ENCODE results near the gene MED20.

MED20 gene

DNA sequence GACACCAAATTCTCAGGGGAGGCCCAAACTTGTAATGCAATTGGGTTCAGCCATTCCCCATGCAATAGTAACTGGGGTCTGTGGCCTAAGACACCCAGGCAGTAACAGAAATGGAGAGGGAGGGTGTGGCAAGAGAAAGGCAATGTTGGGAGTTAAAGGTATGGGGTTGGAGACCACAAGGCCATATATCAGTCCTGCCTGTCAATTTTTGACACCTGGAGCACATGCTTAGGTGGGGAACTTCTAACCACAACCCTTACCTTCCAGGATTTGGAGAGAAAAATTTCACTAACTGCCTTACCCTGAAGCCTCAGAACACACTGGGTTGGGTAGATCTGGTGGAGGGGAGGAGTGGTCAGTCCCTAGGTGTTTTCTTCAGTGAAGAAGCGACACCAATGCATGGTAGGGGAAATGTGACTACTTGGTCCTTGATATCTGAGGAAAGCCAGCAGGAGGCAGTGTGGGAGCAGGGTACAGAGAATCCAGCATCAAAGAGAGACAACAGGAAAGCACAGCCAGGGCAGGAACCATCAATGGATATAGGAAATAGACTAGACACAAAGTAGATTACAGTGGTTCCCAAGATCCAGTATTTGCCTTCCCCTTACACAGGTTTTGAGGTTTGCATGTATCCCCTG, 18.9 kb downstream of the MED20 start:
- peak; percentile 74 for DNase-seq

DNA sequence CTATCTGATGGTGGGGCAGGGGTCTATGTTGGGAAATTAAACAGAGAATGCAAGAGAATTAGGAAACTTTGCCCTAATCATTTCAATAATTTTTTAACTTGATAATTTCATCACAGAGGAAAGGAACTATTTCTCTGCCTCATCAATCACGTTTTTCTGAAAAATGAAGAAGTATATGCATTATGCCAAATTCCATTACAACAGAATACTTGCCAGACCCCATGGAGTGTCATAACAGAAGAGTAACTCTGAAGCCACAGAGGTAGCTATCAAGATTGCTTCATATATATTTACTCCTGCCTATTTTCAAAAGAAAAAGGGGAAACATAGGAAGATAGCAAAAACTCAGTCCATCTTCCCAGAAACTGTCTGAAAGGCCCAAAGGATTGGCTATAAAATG, 20.1 kb downstream of the MED20 start:
- no peak for DNase-seq

DNA sequence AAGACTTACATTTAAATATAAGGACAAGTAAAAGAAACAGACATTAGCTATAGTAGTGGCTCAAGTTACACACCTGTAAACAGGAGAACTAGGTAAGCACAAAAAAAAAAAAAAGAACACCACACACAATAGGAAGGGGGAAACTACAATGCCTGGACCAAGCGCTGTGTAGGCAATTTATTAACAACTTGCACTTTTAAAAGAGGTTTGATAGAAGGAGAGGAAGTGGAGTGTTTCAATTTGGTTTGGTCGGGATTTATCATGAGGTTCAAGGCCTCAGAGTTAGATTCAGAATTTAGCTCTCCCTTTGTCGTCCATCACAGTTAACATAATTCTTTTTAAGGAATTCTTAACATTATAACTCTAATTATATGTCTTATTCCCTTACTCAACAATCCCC, 24.7 kb downstream of the MED20 start:
- no peak for DNase-seq

DNA sequence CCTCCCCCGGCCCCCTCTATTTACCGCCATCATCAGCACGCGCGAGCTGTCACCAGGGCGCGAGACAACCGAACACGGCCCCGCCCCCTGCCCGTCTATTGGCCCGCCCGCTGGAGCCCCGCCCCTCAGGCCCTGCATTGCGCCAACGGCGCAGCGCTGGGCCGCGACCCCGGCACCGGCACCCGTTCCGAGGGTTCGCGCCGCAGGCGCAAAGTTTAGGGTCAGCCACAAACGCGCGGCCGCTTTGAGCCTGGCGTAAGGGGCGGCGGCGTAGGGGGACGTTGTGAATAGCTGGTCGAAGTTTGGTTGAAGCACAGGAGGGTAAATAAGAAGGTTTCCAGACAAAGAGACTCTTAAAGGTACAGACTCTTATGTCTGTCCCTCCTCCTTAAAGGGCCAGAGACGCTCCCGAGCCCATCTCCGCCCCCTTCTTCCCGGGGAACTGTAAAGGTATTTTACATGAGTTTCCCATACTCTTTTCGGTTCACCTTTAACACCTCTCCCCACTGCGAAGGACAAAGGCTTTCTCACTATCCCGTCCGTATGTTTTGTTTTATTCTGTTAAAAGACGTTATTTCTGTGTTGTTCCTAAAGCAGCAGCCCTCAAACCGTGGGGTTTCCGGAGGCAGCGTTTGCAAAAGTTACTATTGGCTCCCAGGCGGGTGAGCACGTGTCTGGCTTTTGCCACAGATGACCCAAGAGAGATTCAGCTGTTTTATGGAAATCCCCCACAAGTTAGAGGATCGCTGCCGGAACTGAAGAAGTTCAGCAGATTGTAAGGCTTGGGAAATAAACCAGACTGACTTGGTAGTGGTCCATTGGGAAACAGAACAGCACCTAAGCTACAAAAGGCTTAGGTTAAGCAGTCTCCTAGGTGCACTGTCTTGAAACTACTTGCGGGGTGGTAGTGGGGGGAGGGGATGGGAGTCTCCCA, 25.4 kb downstream of the MED20 start, which contains the start of gene USP49:
Gene USP49 (minus strand): TSS at position 76 of the 934 bp plus-strand sequence. CDS start 88,392 bp downstream, outside the sequence.
- peak; percentile 84 for DNase-seq

DNA sequence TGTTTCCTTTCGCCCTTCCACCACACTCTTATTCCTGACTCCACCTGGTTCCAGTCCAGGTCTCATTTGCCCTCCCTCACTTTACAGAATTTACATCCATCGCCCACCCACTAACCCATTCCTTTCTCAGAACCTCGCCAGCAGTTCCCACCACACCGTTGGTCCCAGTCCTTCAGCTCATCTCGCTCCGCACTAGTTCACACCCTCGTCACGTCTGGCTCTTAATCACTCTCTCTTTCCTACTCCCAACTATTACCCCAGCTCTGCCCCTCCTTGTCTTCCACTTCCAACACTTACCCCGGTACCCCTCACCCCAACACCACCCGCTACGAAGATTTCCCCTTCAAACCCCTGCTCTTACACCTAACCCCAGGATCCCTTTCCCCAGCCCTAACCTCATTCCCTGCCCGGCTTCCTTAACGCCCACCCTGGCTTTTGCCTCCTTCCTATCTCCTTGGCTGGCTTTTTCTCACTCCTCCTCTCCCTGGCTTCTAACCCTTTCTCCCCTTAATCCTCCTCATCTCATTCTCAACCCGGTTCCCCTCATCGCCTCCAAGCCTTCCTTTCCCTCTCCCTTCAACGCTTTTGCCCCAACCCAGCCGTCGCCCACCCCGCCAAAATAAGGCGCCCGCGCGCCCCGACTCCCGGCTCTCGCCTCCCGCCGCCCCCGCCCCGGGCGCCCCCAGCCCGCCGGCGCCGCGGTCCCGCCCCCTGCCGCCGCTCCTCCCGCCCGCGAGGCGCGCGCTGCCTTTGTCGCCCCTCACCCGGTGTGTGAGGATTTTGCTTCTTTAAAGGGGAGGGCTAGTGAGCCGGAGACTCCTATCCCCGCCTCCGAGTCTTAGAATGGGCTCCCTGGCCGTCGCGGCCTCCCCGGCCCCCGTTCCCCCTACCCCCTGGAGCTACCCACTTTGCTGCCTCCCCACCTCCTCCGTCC, 26.3 kb downstream of the MED20 start:
- DNase-seq = peak; percentile 9

DNA sequence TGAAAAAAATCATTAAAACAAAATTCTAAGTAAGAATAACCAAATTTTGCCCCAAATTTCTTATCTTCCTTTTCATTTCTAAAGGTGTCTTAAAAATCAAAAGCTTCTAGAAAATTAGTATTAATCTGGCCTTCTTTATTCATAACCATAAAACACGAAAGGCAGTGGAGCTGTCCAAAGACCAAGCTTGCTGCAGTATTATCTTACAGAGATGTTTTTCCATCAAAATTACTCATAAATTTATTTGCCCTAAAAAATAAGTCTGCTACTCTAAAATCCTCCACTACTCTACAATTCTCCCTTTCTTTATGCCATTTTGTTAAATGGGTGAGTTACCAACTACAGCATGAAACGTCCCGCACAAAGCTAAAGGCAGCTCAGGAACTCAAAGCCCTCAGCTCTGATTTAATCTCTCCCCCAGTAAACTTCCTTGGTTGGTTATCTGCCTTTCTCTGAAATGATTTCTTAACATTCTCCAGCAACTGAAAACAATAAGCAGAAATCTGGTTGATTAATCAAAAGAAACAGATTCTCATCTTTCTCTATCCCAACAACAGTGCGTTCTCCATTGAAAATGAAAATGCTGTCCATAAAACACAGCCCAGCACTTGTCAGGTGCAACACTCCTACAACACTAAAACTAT, 27.9 kb downstream of the MED20 start:
- DNase-seq = no peak

DNA sequence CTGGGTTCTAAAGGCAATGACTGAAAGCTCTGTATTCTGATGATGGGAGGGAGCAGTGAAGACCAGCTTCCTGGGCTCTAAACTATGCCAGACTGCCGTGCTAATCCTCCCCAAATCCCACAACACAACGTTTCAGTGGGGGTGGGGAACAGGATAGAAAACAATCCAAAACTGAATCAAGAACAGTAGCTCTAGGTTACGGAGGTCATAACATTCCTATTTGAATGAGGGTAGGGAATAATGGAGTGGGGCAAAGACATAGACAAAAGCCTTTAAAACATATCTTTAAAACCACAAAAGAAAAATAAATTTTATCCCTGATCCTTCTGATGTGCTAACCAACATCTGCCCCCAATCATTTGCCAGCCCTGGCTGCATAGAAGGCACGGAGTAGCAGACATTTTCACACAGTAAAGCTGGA, 33.6 kb downstream of the MED20 start:
- DNase-seq = no peak

DNA sequence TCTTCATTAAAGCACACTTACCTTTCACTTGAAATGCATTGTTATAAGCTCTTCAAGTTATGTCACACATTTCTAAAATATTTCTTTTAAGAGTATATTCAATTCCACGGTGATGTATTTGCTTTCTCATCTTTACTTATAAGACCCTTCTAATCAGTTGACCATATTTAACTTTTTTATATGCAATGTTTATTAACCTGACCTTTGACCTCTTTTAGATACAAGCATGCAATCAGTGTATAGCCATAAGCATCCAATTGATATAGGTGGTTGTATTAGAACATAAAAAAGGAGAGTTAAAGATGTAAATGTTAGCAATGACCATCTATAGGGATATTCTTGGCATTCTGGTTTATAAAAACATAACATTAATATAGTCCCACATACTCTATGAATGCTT, 35.0 kb downstream of the MED20 start:
- DNase-seq = no peak

DNA sequence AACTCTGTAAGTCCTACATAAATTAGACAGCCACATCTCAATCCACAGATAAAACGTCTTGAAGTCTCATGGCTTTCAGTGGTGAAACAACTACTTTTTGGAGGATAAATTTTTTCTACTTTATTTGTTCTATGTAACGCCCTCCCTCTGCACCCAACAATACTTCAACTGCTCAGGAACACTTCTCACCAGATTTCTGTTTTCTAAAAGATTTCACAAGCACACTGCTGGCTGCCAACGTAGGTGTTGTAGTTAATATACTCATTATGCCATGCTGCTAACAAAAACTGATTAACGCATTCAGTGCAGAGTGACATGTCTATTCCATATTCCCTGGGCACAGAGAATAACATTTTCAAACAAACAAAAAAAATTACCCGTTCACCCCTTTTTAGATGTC, 36.0 kb downstream of the MED20 start:
- DNase-seq = no peak

DNA sequence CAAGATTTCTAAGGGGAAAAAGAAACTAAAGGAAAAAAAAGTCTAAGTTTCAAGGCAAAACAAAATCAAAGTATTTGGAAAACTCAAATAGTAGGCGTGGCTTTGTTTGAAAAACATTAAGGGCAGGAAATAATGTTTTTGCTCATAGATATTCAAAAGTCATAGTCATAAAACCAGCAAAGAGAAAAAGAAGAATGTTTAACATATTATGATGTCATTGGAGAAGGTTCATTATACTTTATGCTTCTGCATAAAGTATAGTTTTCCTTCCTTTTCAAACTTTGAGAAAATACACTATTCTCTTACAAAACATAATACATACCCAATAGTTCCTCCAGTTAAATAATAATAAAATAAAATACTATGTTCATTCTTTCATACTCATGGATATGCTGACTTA, 39.4 kb downstream of the MED20 start:
- no peak for DNase-seq

DNA sequence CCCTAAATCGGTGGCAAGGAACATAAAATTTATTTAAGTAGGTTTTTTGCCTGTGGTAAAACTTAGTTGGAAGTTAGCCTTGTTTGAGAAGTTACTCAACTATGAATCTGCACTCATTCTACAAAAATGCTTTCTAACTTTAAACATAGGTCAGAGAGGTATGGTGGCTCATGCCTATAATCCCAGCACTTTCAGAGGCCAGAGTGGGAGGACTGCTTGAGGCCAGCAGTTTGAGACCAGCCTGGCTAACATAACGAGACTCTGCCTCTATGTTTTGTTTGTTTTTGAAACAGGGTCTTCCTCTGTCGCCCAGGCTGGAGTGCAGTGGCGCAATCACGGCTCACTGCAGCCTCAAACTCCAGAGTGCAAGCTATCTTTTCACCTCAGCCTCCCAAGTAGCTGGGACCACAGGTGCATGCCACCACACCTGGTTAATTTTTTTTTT, 42.0 kb downstream of the MED20 start:
- no peak for DNase-seq

DNA sequence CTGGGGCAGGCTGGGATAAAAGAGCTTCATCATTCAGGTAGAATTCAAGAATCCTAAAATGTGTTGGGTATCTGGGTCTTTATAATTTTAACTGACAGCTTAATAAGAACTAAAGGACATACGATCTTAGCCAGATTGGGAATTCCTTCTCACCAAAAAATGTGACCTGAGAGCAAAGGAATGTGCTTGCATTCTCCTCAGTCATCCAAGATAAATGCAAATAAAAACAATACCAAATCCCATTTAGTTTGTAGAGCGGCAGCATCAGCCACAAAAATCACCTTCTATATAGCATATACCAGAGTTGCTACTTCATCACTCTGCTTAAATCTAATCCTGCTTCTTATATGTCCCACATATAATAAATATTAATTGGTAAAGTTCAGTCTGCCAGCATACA, 42.7 kb downstream of the MED20 start:
- DNase-seq = no peak

DNA sequence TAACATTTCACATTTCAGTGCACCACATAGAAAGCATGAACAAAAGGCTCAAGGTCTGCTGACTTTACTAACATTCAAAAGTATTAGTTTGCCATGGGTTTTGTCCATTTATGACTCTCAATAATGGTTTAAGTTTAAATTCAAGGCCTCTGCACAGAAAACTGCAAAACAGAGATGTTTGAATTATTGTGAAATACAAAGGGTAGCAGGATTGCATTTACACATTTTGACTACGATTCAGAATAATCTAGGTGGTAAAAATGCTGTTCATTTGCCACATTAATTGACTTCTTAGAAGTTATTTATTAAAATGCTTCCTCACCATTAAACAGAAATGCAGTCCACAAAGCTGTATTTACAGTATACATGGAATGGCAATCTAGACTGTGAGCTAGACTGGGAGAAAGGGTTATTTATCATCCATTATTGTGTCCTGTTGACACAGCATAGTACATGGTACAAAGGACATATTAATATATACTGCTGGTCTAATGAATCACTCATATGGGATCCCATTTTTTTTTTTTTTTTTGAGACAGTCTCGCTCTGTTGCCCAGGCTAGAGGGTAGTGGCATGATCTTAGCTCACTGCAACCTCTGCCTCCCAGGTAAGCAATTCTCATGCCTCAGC, 43.8 kb downstream of the MED20 start:
- DNase-seq = no peak

DNA sequence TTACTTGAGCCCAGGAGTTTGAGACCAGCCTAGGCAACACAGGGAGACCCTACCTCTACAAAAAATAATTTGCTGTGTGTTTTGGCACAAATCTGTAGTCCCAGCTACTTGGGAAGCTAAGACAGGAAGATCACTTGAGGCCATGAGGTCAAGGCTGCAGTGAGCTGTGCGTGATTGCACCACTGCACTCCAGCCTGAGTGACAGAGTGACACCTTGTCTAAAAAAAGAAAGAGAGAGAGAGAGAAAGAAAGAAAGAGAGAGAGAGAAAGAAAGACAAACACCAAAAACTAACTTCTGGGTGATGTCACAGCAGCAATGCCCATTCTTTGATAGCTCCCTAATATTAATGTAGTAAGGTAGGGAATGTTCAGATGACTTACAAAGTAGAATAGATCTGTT, 46.2 kb downstream of the MED20 start:
- no peak for DNase-seq

DNA sequence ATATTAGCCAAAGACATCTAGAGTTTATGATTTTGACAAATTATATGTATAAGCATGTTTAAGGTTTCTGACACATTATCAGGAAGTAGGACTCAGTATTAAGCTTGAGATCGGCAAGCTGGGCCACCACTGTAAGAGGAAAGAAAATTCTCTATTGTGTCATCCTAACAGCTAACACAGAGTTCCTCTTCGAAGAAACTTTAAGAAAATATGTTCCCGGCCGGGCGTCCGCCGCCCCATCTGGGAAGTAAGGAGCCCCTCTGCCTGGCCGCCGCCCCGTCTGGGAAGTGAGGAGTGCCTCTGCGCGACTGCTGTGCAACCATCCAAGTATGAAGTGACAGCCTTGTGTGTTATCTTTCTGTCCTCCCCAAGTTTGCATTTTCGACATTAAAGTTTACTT, 48.8 kb downstream of the MED20 start:
- DNase-seq = no peak

DNA sequence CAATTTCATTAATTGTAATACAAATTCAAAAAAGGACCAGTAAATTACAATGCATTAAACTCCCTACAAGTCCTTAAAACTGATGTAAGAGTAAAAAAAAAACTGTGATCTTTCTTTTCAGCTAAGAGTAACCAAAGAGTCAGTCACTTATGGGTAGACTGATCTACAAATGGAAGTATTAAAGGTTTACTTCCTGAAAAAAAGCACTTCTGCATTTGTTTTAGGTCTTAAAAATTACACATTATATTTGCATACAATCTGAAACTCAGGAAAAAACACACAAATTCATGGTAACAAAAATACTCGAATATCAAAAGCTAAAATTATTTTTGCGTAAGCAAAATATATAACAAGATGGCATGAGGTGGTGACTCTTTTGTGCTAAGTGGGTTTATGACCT, 49.2 kb downstream of the MED20 start:
- no peak for DNase-seq

DNA sequence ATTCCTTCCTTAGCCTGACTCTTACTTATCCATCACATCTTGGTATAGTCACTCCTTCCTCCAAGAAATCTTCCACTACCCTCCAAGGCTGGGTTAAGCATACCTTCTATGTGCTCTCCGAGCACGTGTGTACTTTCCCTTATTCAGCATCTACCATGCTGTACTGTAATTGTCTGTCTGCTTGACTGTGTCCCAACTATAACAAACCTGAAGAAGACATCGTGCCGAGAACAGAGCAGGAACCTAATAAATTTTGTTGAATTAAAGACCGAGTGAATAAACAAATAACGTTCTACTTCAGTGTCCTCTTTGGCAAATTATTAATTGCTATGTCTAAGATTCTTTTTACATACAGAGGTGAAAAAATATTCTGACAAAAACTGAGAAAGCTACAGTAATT, 61.6 kb downstream of the MED20 start:
- DNase-seq = no peak

DNA sequence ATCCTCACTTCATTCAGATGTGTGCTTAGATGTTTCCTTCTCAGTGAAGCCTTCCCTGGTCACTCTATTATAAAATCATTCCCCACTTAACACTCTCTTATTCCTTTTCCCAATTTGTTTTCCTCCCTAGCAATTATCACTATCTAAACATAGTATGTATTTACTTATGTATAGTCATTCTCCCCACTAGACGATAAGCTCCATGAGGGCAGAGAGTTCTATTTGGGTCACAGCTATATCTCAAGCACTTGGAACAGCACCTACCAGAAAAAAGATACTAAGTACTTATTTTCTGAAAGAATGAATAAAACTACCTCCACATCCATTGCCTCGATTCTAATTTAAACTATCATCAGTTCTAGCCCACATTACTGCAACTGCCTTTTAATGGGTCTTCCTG, 62.2 kb downstream of the MED20 start:
- DNase-seq = no peak
